Activated CD8-positive, alpha-beta T cell treated with anti-CD3 and anti-CD28 coated beads, Interleukin-2, amount 10 ng/mL, durations not matched to agents 7 days and 5 days (primary cell): Measurements from ENCODE around the gene ATP10D. TPM values are rescaled to one million over a fixed set of nuclear protein-coding genes. Genes with fewer than 3 reads are reported as not detected.

Experiments
- ATAC-seq: fragments of 150-1000 bp; cut with Tn5 transposase; one replicate; pipeline ENCODE4 v1.10.0; 2021; ENCODE audit warnings: moderate library complexity
- CTCF ChIA-PET: fragments of 350-600 bp; sonication (Branson Sonifier 250); formaldehyde crosslinking; loops from one replicate; lab custom pipeline; 2021; ENCODE audit warnings: antibody characterized with exemption; lab: Charles Lee
- POLR2A ChIA-PET: fragments of 350-600 bp; sonication (Branson Sonifier 250); formaldehyde crosslinking; loops from one replicate; lab custom pipeline; 2021; ENCODE audit warnings: antibody characterized with exemption; lab: Charles Lee
- DNase-seq: peaks from one replicate; pipeline ENCODE4 v3.0.0-alpha.2; 2020
- H3K27ac Mint-ChIP-seq: one replicate; pipeline ENCODE4 v1.8.0; 2021; ENCODE audit warnings: mild to moderate bottlenecking, mixed read lengths
- H3K27me3 Mint-ChIP-seq: one replicate; pipeline ENCODE4 v1.8.0; 2021; ENCODE audit warnings: low read depth, mixed read lengths
- H3K36me3 Mint-ChIP-seq: one replicate; pipeline ENCODE4 v1.8.0; 2021; ENCODE audit warnings: low read depth, mixed read lengths
- H3K4me1 Mint-ChIP-seq: one replicate; pipeline ENCODE4 v1.8.0; 2021; ENCODE audit warnings: low read depth, mixed read lengths
- H3K4me3 Mint-ChIP-seq: one replicate; pipeline ENCODE4 v1.8.0; 2021; ENCODE audit warnings: mild to moderate bottlenecking, mixed read lengths
- H3K9me3 Mint-ChIP-seq: one replicate; pipeline ENCODE4 v1.8.0; 2022; ENCODE audit warnings: mixed read lengths; ENCODE audit not compliant: insufficient read depth
- total RNA-seq, 2 experiments: library from RNA; stranded (reverse); gene quantifications; one replicate each; pipeline ENCODE4 v1.2.3, GENCODE V29; 2021

The ATP10D gene
- total RNA-seq, 2 experiments from 2014 or later, result 10.1 to 11.7 TPM

DNA sequence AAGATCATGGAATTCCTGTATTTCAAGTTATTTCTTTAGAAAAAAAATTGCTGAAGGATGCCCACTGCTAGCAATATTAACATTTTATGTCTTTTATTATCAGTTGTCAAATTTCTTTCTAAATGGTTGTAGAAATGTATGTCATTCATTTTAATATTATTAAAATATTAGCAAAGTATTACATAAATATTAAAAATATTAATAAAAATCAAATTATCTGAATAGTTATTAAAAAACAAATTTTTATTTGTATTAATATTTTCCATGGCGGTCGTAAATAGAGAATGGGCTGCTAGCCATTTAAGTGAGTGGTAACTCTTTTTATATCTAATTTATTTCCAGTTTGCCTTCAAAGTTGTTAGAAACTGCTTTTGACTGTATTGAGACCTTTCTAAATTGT, 72.2 kb downstream of the ATP10D start:
- H3K9me3 Mint-ChIP-seq, result no peaks in the 10 kb centered on the region
- ChIA-PET CTCF (no interaction called here), POLR2A (no interaction called here)
- no peak overlapping the region for H3K4me3 Mint-ChIP-seq
- H3K36me3 Mint-ChIP-seq, result peaks cover 3% of the 10 kb centered on the region
- ATAC-seq (no peak), DNase-seq (no peak)
- H3K4me1 Mint-ChIP-seq, result peaks cover 5% of the 10 kb centered on the region
- no peaks in the 10 kb centered on the region for H3K27me3 Mint-ChIP-seq
- no peak overlapping the region for H3K27ac Mint-ChIP-seq

DNA sequence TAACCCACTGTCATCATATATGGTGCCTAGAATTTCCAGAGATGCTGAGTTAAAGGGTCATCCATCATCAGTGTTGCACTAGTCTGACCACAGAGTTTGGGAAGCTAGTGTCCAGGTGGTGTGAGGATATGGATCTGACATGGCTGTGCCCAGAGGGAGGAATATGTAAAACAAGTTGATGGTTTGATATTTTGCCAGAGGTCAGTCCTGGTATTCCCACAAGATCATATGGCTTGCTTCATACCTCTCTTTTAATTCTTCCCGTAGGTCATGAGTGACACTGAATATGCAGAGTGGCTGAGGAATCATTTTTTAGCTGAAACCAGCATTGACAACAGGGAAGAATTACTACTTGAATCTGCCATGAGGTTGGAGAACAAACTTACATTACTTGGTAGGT, 75.6 kb downstream of the ATP10D start:
- no peak overlapping the region for H3K27ac Mint-ChIP-seq
- ATAC-seq (no peak), DNase-seq (no peak)
- H3K36me3 Mint-ChIP-seq, result no peaks in the 10 kb centered on the region
- H3K9me3 Mint-ChIP-seq, result no peaks in the 10 kb centered on the region
- H3K4me3 Mint-ChIP-seq, result no peak overlapping the region
- no peaks in the 10 kb centered on the region for H3K27me3 Mint-ChIP-seq
- peaks cover 20% of the 10 kb centered on the region for H3K4me1 Mint-ChIP-seq
- CTCF ChIA-PET, result interaction anchor here (0.9 to 1.1 kb wide), 2 partner anchors 114 to 136 kb away, joined by 3 read pairs; no protein-coding TSS in a partner anchor
- POLR2A ChIA-PET, result no interaction called here

DNA sequence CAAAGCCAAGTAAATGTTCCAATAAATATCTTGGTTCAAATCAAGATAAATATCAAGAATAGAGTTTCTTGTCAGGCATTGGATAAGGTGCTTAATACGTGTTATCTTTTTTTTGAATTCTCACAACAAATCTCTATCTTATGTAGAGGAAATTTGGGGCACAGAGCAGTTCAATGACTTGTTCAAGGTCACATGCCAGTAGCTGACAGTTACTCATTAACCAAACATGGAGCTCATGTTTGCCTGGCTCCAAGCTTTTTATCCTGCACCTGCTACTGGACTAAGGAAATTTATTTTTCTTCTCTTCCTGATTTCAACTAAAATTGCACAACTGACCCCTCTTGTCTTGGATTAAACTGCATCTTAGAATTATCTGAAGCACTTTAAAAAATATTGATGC, 76.3 kb downstream of the ATP10D start:
- Mint-ChIP-seq H3K27ac (no peak overlapping the region), H3K36me3 (no peaks in the 10 kb centered on the region), H3K27me3 (no peaks in the 10 kb centered on the region), H3K4me1 (peaks cover 20% of the 10 kb centered on the region), H3K4me3 (no peak overlapping the region), H3K9me3 (no peaks in the 10 kb centered on the region)
- ATAC-seq (no peak), DNase-seq (no peak)
- ChIA-PET CTCF (interaction anchor here (0.9 to 1.1 kb wide), 2 partner anchors 115 to 136 kb away, joined by 3 read pairs; no protein-coding TSS in a partner anchor), POLR2A (no interaction called here)

DNA sequence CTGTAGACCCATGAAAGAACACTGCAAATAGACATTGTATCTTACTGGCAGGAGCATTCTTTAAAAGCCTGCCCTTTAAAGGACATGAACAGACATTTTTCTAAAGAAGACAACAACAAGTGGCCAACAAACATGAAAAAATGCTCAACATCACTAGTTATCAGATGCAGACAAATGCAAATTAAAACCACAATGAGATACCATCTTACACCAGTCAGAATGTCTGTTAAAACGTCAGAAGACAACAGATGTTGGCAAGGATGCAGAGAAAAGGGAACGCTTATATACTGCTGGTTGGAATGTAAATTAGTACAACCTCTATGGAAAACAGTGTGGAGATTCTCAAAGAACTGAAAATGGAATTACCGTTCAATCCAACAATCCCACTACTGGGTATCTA, 77.2 kb downstream of the ATP10D start:
- CTCF ChIA-PET, result interaction anchor here (1.0 to 3.4 kb wide), 3 partner anchors 78 to 177 kb away, joined by 3 to 35 read pairs (median 15); partner anchors contain the start of genes ATP10D and COMMD8

DNA sequence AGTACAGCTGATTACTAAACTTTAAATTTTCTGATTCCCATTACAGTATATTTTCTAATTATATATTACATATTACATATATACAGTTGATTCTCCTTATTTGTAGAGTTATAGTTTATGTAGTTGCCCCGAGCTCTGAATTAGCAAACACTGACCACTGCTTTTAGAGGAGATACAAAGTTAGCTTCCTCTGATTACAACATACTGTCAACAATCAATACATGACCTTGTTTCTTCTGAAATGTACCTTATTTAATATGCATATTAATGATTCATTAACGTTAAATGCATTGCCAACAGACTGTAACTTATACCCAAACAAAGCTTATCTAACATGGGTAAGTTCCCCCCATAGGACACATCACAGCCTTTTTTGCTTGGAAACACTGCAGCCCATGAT, 81.5 kb downstream of the ATP10D start:
- Mint-ChIP-seq H3K4me3 (no peak overlapping the region), H3K36me3 (peaks cover 3% of the 10 kb centered on the region), H3K9me3 (no peaks in the 10 kb centered on the region), H3K4me1 (peaks cover 17% of the 10 kb centered on the region), H3K27ac (no peak overlapping the region), H3K27me3 (no peaks in the 10 kb centered on the region)
- CTCF ChIA-PET, result interaction anchor here (1.5 kb wide), 1 partner anchor 103 kb away, joined by 4 read pairs; the partner anchor contains the start of gene COMMD8
- ATAC-seq (no peak), DNase-seq (no peak)
- POLR2A ChIA-PET, result no interaction called here

More for the DNA sequence above, 77.2 kb downstream of the ATP10D start:
- no peak for DNase-seq
- ATAC-seq, result no peak
- Mint-ChIP-seq H3K36me3 (no peaks in the 10 kb centered on the region), H3K9me3 (no peaks in the 10 kb centered on the region), H3K27ac (peak overlapping the region; percentile 28), H3K4me3 (no peak overlapping the region), H3K4me1 (peaks cover 20% of the 10 kb centered on the region), H3K27me3 (no peaks in the 10 kb centered on the region)
- POLR2A ChIA-PET, result no interaction called here

DNA sequence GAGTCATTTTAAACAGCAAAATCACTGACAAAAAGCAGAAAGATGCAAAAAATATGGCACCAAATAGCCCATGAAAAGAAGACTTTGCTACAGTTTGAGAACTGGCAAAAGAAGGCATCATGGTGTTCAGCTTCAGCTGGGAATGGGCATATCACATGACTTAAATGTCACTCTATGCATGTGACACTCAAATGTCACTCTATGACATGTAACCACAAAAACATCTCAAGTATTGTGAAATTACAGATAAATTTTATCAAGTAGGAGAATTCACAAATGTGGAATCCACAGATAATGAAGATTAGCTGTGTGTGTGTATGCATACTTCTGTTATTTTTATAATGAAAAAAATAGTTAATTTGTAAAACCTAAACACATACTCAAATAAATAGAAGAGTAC, 81.9 kb downstream of the ATP10D start:
- POLR2A ChIA-PET, result no interaction called here
- no peaks in the 10 kb centered on the region for H3K9me3 Mint-ChIP-seq
- no peak for DNase-seq
- H3K4me1 Mint-ChIP-seq, result peaks cover 17% of the 10 kb centered on the region
- no peak overlapping the region for H3K27ac Mint-ChIP-seq
- CTCF ChIA-PET, result interaction anchor here (1.5 kb wide), 2 partner anchors 77 to 104 kb away, joined by 4 read pairs; partner anchors contain the start of gene COMMD8
- ATAC-seq, result no peak
- H3K36me3 Mint-ChIP-seq, result peaks cover 3% of the 10 kb centered on the region
- H3K4me3 Mint-ChIP-seq, result no peak overlapping the region
- H3K27me3 Mint-ChIP-seq, result no peaks in the 10 kb centered on the region

DNA sequence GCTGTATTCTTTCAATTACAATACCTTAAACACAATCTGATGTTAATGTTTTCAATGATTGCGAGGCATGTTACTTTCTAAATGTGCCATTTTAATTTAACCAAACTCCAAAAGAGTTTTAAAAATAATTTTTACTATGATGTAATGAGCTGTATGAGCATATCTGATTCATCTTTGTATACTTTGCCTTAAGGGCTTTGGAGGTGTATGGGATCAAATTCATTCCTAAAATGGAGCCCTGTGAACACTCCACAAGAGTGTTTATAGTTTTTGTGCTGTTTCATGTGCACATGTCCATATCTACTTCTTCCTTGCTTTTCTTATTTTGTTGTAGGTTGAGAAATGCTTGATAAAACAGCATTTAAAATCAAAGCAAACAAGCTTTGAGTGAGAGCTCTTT, 82.4 kb downstream of the ATP10D start:
- ATAC-seq (no peak), DNase-seq (no peak)
- H3K4me3 Mint-ChIP-seq, result no peak overlapping the region
- H3K27me3 Mint-ChIP-seq, result no peaks in the 10 kb centered on the region
- no peak overlapping the region for H3K27ac Mint-ChIP-seq
- ChIA-PET POLR2A (no interaction called here), CTCF (interaction anchor here (0.6 to 1.5 kb wide), 4 partner anchors 36 to 170 kb away, joined by 3 to 4 read pairs (median 4); partner anchors contain the start of gene COMMD8)
- peaks cover 5% of the 10 kb centered on the region for H3K36me3 Mint-ChIP-seq
- H3K9me3 Mint-ChIP-seq, result no peaks in the 10 kb centered on the region
- peaks cover 12% of the 10 kb centered on the region for H3K4me1 Mint-ChIP-seq

DNA sequence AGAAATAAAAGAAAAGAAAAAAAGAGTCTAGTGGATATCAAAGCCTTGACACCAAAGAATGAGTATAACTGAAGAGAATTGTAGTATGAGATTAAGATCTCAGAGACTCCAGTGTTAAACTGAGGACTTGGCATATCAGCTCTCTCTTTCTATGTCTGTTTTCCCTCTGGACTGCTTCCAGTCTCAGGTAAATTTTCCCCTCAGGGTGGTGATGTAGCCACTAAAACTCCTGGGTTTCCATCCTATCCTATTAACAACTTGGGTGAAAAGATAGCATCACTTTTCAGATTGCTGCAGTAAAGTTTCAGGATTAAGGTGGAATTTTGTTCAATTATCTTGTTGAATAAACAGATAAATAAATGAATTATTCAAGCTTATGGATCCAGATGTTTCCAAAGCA, 85.7 kb downstream of the ATP10D start:
- Mint-ChIP-seq H3K36me3 (peaks cover 7% of the 10 kb centered on the region), H3K4me1 (no peaks in the 10 kb centered on the region), H3K27me3 (no peaks in the 10 kb centered on the region), H3K27ac (no peak overlapping the region), H3K4me3 (no peak overlapping the region), H3K9me3 (no peaks in the 10 kb centered on the region)
- ATAC-seq (no peak), DNase-seq (no peak)
- ChIA-PET CTCF (no interaction called here), POLR2A (no interaction called here)

DNA sequence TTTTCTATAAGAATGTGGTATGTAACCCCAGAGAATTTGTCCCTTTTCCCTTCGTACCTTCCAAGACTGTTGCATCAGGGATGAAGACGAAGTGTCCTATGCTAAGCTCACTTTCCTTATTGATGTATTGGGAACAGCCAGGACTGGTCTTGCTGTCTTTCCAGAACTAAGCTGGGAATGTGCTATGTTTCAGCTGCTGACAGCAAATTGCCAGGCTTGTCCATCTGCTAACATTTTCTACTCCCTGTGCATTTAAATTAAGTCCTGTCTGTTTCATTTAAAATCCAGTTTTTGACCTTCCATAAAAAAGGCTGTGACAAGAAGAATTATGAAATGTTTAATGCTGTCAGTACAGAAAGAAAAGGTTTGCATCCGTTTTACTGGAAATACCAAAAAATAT, 87.9 kb downstream of the ATP10D start:
- Mint-ChIP-seq H3K4me3 (no peak overlapping the region), H3K27ac (no peak overlapping the region), H3K4me1 (no peaks in the 10 kb centered on the region), H3K9me3 (no peaks in the 10 kb centered on the region), H3K27me3 (no peaks in the 10 kb centered on the region), H3K36me3 (peaks cover 7% of the 10 kb centered on the region)
- ChIA-PET CTCF (interaction anchor here (0.6 to 1.2 kb wide), 3 partner anchors 9 to 197 kb away, joined by 3 read pairs; no protein-coding TSS in a partner anchor), POLR2A (no interaction called here)
- ATAC-seq (no peak), DNase-seq (no peak)

DNA sequence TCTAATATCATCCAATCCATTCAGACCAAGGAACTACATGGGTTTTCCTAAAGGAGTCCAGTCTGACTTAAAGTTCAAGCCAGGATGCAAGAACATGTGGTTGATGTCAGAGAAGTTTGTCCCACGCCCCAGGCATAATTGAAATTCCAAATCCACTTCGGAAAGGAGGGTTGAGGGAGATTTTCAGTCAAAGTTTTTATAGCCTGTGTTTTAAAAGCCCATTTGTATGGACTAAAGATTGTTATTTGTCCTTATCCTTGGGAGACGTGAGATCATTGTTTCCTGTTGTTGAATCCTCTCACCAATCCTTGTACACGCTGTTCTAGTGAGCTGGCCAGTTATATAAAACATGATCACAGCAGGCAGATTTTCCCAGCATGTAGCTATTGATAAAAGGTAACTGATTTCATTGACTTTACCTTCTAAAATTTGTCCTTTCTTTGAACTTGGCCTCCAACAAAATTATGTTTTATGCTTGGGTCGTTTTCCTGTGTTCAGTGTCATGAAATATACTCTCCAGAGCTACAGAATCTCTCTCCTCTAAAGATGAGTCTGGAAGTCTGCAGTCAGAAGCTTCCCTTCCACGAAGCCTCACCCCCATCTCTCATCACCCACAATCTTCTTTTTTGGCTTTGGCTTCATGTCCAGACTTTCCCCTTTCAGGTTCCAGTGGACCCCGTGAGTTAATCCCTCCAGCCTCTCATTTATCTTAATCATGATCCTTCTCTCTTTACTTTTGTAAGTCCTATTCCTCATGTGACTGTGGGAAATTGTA, 92.9 kb downstream of the ATP10D start:
- DNase-seq, result no peak
- ATAC-seq, result no peak
- H3K36me3 Mint-ChIP-seq, result peaks cover 4% of the 10 kb centered on the region
- no peaks in the 10 kb centered on the region for H3K4me1 Mint-ChIP-seq
- ChIA-PET POLR2A (no interaction called here), CTCF (no interaction called here)
- no peak overlapping the region for H3K4me3 Mint-ChIP-seq
- H3K27ac Mint-ChIP-seq, result no peak overlapping the region
- H3K9me3 Mint-ChIP-seq, result no peaks in the 10 kb centered on the region
- no peaks in the 10 kb centered on the region for H3K27me3 Mint-ChIP-seq

DNA sequence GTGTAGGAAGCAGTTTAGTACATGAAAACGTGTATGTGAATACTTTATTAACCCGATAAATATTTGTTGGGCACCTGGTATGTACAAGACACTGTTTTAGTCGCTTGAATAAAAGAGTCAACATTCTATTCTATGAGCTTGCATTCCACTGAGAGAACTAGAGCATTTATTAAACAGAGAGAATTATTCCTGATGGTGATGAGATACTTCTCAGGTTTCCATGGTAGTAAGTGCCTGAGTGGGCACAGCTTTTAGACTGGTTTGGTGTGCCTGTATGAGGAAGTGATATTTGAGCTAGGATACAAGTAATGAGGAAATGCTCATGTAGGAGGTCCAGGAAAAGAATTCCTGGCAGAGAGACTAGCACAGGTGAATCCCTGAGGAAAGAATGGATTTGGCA, 94.2 kb downstream of the ATP10D start:
- no peak for ATAC-seq
- Mint-ChIP-seq H3K9me3 (no peaks in the 10 kb centered on the region), H3K4me1 (peaks cover 2% of the 10 kb centered on the region), H3K36me3 (peaks cover 4% of the 10 kb centered on the region), H3K27ac (no peak overlapping the region), H3K4me3 (no peak overlapping the region), H3K27me3 (no peaks in the 10 kb centered on the region)
- ChIA-PET CTCF (no interaction called here), POLR2A (no interaction called here)
- DNase-seq, result no peak

DNA sequence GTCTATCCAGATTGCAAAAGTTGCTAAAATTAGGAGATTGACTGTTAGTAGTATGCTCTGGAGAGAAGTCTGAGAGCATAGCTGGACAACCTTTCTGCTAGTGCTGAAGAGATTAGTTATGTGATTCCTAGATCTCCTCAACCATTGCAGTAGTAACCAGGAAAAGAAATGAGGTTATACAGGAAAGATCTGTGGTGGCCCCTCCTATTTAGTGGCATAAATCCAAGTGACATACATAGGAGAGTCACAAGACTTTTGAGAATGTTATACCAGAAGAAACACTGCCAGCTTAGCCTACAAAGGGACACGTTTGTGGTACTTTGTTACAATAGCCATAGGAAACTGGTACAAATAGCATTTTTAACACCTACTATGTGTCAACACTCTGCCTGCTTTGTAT, 105.2 kb downstream of the ATP10D start:
- peaks cover 24% of the 10 kb centered on the region for H3K36me3 Mint-ChIP-seq
- peaks cover 2% of the 10 kb centered on the region for H3K4me1 Mint-ChIP-seq
- H3K27me3 Mint-ChIP-seq, result no peaks in the 10 kb centered on the region
- no peak overlapping the region for H3K4me3 Mint-ChIP-seq
- no peaks in the 10 kb centered on the region for H3K9me3 Mint-ChIP-seq
- ATAC-seq, result no peak
- ChIA-PET POLR2A (no interaction called here), CTCF (no interaction called here)
- no peak overlapping the region for H3K27ac Mint-ChIP-seq
- DNase-seq, result no peak
